ENCODE results near the gene EFCAB8.
"Not testable (repeated sequence)": the region's sequence is repeated elsewhere in the genome, so short reads cannot be mapped to it uniquely, and the experiment has no call there.

EFCAB8 gene

DNA sequence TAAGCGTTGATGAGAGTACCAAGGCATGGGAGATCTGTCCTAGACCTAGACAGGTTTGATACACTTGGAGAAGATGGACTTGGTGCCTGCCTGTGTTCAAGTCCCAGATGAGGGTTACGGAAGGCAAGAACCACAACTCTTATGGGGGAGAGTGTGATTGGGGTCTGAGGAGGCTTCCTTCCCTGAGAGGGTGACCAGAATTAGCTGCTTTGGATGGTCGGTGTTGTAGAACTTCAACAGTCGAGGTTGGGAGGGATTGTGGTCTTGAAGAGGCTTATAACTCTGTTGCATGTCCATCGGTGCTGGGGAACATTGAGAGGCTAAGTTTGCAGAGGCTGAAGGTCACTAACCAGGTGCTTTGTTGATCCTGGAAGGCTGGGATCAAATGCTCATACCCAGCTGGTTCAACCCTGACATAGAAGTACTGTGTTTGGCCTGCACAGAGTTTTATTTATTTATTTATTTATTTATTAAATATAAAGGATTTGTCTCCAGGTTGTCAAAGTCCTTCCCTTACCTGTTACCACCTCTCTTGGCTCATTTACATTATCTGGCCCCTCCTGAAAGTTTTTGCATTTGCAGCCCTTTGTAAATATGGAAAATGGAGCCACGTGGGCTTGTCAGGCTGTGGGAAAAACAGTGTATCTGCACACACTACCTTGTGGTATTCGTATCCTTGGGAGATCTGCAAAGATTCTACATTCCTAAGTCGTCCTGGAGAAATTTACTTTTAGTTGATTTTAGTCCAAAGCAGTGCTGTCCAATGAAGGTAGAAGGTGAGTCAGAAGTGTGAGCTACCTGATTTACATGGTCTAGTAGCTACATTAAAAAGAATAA, 15.8 kb upstream of the EFCAB8 start:
- FAIRE-seq, result no peak

DNA sequence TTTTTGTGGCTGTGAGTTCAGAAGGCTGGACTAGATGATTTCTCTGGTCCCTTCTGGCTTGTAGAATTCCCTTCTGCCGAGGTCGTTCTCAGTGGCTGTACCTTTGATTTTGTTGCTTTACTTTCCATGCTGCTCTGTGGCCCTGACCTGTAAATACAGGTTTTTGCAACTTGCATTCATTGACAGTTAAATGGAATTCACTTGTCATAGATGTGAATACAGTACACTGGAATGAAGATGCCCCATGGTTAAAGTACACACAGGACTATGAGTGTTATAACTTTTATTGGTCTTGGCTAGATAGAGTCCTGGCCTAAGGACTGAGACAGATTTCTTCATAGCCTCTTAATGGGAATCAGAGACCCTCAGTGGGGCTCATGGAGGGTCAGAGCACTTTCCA, 12.9 kb upstream of the EFCAB8 start:
- FAIRE-seq, result no peak

DNA sequence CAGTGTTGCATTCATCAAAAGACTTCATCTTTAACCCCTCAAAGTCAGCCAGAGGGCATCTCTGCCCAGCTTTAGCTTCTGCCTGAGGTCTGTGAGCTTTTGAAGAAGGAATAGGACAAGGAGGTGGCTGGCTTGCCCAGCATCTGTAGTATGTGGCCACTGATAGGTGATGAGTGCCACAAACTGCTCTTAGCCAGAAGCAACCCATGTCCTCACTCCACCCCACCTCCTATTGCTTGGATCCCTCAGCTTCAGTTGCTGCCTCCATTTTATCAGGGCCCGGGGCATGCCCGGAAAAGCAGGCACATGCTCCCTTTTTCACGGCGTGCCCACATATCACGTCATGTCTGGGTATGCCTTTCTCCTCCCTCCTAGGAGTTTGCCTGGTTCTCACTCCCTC, 11.9 kb upstream of the EFCAB8 start:
- FAIRE-seq, result no peak

DNA sequence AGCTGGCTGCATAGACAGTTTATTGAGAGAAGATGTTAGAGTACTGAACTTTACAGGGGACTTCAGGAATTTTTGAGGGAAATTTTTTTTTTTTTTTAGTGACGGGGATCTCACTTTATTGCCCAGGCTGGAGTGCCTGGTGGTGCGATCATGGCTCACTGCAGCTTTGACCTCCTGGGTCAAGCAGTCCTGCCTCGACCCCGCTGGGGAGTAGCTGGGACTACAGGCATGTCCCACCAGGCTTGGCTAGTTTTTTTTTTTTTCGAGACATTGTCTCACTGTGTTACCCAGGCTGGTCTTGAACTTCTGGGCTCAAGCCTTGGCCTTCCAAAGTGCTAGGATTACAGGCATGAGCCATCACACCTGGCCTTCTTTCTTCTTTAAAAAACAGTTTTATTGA, 10.8 kb upstream of the EFCAB8 start:
- FAIRE-seq, result no peak

DNA sequence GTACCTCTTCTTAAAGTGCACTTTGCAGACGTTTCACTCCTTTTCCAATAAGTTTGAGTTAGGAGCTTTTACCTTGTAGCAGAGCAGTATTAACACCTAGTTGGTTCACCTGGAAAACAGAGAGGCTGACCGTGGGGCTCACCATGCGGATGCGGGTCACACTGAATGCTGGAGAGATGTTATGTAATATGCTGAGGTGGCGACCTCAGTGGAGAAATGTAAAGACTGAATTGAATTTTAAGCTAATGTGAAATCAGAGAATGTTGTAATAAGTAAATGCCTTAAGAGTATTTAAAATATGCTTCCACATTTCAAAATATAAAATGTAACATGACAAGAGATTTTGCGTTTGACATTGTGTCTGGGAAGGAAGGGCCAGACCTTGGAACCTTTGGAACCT, 9.9 kb upstream of the EFCAB8 start:
- FAIRE-seq, result no peak

DNA sequence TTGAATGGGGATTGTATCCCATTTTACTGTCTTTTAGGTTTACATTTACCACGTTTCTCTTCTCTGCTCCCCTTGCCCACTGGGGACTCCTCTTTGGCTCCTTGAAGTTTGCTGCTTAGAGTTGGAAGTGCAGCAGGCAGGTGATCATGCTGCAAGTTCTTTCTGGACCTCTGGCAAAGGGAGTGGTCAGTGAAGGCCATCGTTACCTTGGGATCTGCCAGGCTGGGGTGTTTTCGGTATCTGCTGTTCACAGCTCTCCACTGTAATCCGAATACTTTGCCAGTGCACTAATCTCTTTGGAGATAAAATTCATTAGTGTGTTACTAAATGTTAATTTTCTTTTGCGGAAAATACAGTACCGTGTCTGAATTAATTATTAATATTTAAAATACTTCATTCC, 9.1 kb upstream of the EFCAB8 start:
- FAIRE-seq, result no peak

DNA sequence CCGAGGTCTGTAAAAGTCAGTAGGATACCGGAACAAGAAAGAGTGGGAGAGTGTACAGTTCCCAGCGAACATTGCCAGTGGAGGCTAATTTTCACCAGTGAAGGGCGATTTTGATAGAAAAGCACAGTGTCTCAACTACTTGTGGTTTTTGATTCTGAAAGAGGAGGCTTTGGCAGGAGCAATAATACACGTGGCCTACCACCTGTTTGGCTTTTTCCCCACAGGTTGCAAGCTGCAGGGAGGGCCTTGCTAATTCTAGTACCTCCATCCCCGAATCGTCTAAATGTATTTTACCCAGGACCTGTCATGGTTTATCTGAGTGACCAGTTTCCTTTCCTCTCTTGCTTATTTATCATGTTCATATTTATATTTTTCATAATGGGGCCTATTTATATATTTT, 3.3 kb upstream of the EFCAB8 start:
- no peak for FAIRE-seq

DNA sequence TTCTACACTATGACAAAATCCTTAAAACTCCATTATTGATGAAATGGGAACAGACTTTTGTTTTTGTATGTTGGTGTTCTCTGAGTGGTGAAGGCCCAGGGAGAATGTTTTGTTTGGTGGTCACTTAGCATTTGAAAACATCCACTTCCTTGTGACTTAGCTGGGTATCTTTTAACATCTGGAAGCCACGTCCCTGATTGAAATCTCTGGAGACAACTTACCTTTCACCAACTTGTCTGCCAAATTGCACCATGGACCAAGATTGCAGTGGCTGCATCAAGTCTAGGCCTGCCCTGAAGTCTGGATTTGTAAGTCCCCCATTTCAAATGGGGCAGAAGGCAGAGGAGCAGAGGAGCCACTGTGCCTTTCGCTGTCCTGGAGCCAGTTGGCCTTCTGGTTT, 534 bp upstream of the EFCAB8 start:
- no peak for FAIRE-seq

DNA sequence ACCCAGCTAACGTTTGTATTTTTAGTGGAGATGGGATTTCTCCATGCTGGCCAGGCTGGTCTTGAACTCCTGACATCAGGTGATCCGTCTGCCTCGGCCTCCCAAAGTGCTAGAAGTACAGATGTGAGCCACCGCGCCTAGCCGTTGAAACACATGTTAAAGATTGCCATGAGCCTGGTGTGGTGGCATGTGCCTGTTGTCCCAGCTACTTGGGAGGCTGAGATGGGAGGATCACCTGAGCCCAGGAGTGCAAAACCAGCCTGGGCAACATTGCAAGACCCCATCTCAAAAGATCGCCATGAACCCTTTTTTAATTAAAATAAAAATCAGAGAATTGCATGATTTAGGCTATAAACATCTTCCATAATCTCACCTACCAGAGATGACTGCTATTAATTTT, 2.7 kb downstream of the EFCAB8 start:
- no peak for FAIRE-seq

DNA sequence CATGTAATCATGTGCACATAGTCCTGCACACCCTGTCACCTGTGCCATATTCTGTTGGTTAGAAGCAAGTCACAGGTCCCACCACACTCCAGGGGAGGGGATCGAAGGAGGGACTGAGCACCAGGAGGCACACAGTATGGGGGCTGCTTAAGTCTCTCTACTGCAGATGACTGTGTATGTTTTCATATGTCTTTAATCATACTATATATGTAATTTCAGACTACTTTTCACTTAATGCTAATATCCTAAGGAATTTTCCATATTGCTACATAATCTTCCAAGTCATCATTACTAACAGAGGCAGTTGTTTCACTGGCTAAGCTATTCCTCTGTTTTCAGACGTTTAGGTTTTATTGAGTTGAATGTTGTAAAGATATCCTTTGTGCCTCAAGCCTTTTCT, 10.8 kb downstream of the EFCAB8 start:
- no peak for FAIRE-seq

DNA sequence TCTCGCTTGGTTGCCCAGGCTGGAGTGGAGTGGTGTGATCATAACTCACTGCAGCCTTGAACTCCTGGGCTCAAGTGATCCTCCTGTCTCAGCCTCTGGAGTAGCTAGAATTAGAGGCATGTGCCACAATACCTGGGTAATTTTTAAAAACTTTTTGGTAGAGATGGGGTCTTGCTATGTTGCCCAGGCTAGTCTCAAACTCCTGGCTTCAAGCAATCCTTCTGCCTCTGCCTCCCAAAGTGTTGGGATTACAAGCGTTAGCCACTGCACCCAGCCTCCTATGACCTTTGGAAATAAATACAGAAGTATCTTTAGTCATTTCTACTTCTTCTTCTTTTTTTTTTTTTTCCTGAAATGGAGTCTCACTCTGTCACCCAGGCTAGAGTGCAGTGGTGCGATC, 11.8 kb downstream of the EFCAB8 start:
- FAIRE-seq, result not testable (repeated sequence)

DNA sequence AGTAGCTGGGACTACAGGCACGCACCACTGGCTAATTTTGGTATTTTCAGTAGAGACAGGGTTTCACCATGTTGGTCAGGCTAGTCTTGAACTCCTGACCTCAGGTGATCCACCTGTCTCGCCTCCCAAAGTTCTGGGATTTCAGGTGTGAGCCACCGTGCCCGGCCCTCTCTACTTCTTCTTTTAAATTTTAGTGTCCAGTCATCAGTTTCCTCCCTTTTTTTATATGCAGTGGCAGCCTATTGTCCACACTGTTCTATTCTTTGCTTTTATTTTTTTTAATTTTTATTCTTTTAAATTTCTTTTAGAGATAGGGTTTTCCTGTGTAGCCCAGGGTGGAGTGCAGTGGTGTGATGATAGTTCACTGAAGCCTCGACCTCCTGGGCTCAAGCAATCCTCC, 12.3 kb downstream of the EFCAB8 start:
- no peak for FAIRE-seq

DNA sequence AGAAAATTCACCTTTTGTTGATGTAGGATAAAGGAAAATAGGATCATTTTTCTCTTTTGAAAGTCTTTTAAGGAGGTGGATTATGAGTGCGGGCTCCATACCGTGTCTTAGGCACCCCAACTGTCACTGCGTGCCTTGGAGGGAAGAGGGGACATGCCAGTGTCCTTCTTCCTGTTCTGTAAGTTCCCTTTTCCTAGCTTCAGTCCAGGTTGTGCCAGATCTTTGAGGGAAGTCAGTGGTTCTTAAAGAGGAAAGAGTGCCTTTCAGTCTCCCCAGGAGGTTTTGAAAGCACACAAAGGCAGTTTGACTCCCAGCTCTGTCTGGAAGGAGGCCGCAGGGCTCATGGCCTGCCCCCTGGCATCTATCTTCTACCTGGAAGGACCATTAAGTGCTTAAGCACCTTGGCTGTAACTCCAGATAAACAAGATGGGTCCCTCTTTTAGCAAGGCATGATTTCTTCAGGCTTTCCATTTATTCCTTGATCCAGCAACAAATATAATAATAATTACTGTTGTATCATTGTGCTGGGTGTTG, 13.0 kb downstream of the EFCAB8 start:
- FAIRE-seq, result no peak

DNA sequence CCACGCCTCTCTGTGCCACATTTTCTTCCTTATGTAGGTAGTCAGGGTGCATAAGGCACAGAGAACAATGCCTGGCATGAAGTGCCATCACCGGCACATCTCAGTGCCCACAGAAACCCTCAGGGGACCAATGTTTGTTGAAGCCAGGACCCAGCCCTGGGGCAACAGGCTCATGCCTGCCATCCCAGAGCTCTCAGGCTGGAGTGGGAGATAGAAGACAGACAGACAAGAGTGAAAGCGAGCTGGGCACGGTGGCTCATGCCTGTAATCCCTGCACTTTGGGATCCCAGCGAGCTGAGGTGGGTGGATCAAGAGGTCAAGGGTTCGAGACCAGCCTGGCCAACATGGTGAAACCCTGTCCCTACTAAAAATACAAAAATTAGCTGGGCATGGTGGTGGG, 13.5 kb downstream of the EFCAB8 start:
- FAIRE-seq, result no peak

DNA sequence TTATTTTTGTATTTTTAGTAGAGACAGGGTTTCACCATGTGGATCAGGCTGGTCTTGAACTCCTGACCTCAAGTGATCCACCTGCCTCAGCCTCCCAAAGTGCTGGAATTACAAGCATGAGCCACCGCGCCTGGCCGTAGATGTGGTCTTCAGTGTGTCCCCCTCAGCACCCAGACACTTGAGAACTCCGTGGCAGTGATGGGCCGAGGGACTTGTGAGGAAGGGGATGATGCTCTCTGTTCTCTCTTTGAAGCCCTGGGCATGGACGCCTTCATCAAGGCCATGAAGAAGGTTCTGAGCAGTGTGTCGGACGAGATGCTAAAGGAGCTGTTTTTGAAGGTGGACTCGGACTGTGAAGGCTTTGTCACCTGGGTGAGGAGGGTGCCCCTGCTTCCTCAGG, 16.9 kb downstream of the EFCAB8 start:
- FAIRE-seq, result no peak

DNA sequence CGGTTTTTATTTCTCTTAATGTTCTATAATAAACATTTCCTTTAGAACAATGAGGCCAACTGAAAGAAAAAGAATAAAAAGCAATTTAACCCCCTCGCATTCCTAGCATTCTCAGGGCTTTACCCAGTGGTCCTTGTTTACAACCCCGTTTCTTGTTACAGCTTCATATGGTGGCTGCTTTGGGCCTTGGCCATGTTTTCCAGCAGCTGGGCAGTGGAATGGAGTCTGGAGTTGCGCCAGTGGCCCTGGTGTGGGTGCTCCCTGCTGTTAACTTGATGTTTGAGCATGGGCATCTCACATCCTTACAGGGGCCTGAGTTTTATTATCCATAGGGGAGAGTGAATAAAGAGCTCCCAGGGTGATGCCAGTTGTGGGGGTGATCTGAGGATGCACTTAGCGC, 18.8 kb downstream of the EFCAB8 start:
- FAIRE-seq, result no peak

DNA sequence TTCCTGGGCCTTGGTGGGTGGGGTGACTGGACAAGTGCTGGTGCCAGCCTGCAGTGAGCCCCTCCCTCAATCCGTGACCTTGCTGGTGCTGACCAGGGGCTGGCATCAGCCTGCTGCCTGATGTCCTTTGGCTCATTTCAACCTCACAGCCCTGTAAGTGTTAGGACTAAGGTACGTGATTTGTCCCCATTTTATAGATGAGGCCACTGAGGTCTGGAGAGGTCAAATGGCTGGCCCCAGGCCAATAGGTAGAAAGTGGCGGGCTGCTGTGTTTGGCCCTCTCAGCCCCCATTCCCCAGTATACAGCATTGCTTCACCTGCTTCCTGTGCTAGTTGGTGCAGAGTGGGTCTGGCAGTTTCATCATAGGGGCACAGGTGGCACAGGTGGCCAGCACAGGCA, 20.1 kb downstream of the EFCAB8 start:
- FAIRE-seq, result no peak

DNA sequence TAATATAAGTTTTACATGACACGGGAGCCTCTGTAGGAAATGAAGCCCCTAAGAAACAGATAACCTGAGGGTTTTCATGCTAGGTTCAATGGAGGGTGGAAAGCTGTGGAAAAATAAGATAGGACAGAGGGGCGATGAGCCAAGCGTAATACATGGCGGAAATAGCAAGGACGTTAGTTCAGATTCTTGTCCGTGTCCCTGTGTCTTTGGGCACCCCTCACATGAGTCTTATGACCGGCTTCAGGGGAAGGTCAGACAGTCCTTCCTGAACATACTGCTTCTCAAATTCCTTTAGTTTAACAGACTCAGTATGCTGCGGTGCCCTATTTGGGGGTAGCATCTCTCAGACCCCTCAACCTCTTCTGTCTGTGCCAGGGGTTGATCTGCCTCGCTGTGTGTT, 20.8 kb downstream of the EFCAB8 start:
- no peak for FAIRE-seq

DNA sequence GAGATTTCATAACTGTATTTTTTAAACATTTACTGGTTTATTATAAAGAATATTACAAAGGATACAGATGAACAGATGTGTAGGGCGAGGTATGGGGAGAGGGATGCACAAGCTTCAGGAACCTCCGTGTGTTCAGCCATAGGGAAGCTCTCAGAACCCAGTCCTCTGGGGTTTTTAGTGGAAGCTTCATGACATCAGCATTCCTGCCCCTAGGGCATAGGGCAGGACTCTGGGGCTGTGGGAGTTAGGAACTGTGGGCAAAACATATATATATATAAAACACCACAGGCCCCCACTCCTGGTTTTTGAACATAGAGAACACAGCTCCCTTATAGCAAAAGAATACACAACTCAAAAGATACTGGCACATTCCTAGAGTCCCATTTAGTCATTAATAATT, 21.9 kb downstream of the EFCAB8 start:
- no peak for FAIRE-seq

DNA sequence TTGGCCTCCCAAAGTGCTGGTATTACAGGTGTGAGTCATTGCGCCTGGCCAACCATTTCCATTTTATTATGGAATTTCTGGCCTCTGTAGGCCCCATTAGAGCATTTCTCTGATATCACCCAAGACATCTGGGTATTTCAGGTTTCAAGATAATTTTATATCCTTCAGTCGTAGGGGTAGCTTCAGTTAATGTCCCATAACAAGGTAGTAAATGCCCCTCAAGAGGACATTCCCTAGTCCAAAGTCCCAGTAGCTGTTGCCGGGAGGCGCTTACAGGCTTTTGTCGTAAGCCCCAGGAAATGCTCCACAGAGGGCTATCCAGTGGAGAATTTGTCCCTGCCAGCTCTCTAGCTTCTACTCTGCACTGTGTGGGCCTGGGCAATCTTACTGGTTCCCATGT, 24.4 kb downstream of the EFCAB8 start:
- FAIRE-seq, result no peak

DNA sequence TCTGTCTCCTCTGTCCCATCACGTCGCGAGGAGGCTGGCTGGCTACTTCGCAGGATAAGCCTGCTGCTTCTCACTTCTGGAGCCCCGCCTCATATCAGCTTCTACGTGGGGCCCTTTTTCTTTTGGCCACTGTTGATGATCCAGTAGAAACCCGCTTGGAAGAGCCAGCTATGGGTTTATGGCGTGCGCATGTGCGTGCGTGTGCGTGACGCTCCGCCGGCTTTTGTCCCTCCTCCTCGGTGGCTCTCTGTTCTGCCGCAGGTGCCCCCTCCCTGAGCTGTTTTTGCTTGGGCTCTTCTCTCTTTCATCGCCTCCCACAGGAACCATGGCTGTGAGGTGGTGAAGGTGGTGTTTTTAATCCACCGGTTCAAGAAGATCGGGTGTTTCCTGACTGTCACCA, 26.5 kb downstream of the EFCAB8 start:
- FAIRE-seq, result no peak

DNA sequence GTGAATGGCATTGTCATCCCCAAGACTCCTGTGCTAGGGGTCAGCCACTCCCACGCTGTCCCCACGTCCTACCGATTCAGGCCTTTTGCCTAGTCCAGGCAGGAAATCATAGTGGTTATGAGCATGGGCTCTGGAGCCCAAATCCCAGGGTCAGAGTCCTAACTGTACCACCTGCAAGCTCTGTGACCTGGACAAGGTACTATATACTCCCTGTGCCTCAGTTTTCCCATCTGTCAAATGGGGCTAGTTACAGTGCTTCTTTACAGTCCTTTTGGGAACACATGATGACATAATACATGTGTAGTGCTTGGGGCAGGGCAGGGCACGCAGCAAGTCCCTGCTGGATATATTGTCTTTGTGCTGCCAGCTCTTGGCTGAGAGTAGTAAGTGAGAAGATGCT, 27.2 kb downstream of the EFCAB8 start:
- FAIRE-seq, result no peak

DNA sequence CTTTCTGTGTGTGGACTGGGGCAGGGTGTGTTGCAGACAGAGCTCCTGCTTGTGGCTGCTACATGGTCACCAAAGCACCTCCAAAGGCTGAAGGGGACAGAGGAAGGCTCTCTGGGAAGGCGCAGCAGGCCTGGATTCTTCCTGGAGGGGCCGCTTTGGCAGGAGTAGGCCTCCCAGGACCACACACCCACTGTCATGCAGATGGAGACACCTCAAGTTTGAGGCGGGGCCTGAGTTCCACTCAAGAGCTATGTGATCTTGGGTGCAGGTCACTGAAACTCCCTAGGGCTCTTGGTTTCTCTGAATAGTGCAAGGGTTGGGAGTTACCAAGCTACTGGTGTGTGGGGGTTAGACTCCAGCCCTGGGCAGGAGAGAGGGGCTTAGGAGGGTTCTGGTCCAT, 27.9 kb downstream of the EFCAB8 start:
- FAIRE-seq, result no peak

DNA sequence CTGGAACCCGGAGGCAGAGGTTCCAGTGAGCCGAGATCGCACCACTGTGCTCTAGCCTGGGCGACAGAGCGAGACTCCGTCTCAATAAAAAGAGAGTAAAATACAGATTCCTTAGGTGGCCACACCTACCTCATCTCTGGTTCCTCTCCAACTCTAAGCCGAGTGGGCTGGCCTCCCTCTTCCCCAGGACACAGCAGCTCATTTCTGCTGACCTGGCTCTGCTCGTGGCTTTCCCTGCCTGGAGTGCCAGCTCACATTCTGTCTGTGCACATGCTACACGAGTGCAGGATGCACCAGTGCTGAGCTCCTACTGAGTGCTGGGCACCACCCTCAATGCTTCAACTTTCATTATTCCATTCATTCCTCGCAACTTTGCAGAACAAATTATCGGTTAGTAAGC, 28.8 kb downstream of the EFCAB8 start:
- FAIRE-seq, result no peak

DNA sequence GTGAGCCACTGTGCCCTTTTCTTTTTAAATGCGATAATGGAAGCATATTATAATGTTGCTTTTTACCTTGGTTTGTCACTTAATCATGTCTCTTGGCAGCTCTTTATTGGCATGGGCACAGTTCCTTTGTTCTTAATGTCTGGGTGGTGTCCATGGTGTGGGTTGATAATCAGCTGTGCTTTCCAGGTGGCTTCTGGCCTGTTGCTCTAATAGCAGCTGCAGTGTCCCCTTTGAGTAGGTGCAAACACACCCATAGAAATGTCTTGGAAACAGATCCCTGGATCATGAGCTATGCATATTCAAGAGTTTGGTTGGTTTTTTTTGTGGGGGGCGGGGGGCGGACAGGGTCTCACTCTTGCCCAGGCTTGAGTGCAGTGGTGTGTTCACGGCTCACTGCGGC, 29.9 kb downstream of the EFCAB8 start:
- FAIRE-seq, result no peak

Measured in A204.1 (cell line).